ENCODE data around the gene CD58. TPM values are rescaled to one million over a fixed set of nuclear protein-coding genes. Genes with fewer than 3 reads are reported as not detected.

CD58 gene
- total RNA-seq, 1 donor from 2014 or later = 19.6 TPM

GRCh38 chr1:116537040-116537831 is 33.6 kb downstream of the CD58 start:
- Mint-ChIP-seq H3K27me3 (ENCODE audit: low read depth) (no peaks in the 10 kb centered on the region), H3K4me3 (ENCODE audit: unreplicated experiment) (no peak overlapping the region), H3K36me3 (ENCODE audit: low read depth) (peaks cover 22% of the 10 kb centered on the region), H3K27ac (ENCODE audit: unreplicated experiment) (no peak overlapping the region), H3K9me3 (ENCODE audit: low read depth) (no peaks in the 10 kb centered on the region), H3K4me1 (ENCODE audit: low read depth) (peaks cover 2% of the 10 kb centered on the region)
- no peak for DNase-seq (ENCODE audit: low spot score)
- TF ChIP-seq, protein P1, sequence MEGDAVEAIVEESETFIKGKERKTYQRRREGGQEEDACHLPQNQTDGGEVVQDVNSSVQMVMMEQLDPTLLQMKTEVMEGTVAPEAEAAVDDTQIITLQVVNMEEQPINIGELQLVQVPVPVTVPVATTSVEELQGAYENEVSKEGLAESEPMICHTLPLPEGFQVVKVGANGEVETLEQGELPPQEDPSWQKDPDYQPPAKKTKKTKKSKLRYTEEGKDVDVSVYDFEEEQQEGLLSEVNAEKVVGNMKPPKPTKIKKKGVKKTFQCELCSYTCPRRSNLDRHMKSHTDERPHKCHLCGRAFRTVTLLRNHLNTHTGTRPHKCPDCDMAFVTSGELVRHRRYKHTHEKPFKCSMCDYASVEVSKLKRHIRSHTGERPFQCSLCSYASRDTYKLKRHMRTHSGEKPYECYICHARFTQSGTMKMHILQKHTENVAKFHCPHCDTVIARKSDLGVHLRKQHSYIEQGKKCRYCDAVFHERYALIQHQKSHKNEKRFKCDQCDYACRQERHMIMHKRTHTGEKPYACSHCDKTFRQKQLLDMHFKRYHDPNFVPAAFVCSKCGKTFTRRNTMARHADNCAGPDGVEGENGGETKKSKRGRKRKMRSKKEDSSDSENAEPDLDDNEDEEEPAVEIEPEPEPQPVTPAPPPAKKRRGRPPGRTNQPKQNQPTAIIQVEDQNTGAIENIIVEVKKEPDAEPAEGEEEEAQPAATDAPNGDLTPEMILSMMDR (IDR thresholded peaks at IDR 0.05) = no peak

DNA sequence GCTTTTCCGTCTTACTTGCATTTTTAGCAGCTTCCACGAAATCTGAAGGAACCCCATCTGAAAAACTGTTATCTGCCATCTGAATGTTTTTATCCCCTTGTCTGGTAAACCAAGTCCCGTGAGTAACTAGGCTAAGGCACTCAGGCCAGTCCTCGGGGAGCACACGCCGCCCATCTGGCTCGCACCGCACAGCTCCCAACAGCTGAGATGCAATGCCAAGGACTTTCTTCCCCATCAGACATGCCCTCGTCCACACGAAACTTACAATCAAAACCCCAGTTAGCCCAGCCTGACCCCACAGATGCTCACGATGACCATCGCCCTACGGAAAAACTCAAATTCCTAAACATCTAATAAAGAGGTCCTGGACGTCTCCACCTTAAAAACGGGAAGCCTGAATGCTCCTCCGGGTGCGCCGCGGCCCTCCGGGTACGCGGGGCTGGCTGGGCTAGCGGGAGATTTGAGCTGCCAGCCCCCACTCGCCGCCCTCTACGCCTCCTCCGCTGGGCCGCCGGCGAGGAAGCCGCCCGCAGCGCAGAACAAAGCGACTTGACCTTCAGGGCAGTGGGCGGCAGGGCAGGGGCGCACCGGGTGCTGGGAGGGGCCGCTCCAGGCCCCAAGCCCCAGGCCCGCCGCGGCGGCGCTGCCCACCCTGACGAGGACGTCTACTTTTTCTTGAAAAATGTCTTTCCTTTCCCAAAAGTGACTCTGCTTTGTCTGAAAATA is 36.6 kb downstream of the CD58 start:
- DNase-seq (ENCODE audit: low spot score) = no peak
- Mint-ChIP-seq H3K36me3 (ENCODE audit: low read depth) (peaks cover 18% of the 10 kb centered on the region), H3K27me3 (ENCODE audit: low read depth) (no peaks in the 10 kb centered on the region), H3K9me3 (ENCODE audit: low read depth) (no peaks in the 10 kb centered on the region), H3K4me3 (ENCODE audit: unreplicated experiment) (no peak overlapping the region), H3K27ac (ENCODE audit: unreplicated experiment) (no peak overlapping the region), H3K4me1 (ENCODE audit: low read depth) (peaks cover 8% of the 10 kb centered on the region)
- TF ChIP-seq, protein P1 (IDR thresholded peaks at IDR 0.05) = no peak

- Mint-ChIP-seq H3K4me1 (ENCODE audit: low read depth) (peaks cover 7% of the 10 kb centered on the region), H3K4me3 (ENCODE audit: unreplicated experiment) (no peak overlapping the region), H3K27me3 (ENCODE audit: low read depth) (no peaks in the 10 kb centered on the region), H3K9me3 (ENCODE audit: low read depth) (no peaks in the 10 kb centered on the region), H3K36me3 (ENCODE audit: low read depth) (peaks cover 21% of the 10 kb centered on the region), H3K27ac (ENCODE audit: unreplicated experiment) (no peak overlapping the region)
- TF ChIP-seq, protein P1 (IDR thresholded peaks at IDR 0.05) = no peak
- no peak for DNase-seq (ENCODE audit: low spot score)
Observed at GRCh38 chr1:116533429-116533820, 37.4 kb downstream of the CD58 start.

- peaks cover 4% of the 10 kb centered on the region for H3K9me3 Mint-ChIP-seq (ENCODE audit: low read depth)
- H3K4me1 Mint-ChIP-seq (ENCODE audit: low read depth) = peaks cover 7% of the 10 kb centered on the region
- peaks cover 25% of the 10 kb centered on the region for H3K36me3 Mint-ChIP-seq (ENCODE audit: low read depth)
- no peak overlapping the region for H3K4me3 Mint-ChIP-seq (ENCODE audit: unreplicated experiment)
- TF ChIP-seq, protein P1 (IDR thresholded peaks at IDR 0.05) = no peak
- no peak for DNase-seq (ENCODE audit: low spot score)
- no peak overlapping the region for H3K27ac Mint-ChIP-seq (ENCODE audit: unreplicated experiment)
- no peaks in the 10 kb centered on the region for H3K27me3 Mint-ChIP-seq (ENCODE audit: low read depth)
Observed at GRCh38 chr1:116532671-116533428, 38.0 kb downstream of the CD58 start.

DNA sequence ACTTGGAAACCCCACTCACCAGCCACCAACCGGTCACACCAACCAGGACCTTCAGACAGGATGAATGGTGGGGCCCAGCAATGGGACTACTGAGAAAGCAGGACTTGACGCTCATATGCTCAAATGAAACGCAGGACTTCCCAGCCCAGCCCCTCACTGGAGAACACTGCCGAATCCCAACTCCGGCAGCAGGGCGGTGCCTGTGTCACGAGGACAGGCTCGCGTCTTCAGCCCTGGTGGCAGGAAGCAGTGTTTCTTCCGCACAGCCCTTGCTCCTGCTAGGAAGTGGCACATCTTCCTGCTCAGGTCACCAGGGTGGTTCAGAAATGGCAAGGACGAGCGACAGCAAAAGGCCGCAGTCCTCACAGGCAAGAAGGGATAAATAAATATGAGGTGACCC is 38.9 kb downstream of the CD58 start:
- no peak overlapping the region for H3K4me3 Mint-ChIP-seq (ENCODE audit: unreplicated experiment)
- H3K4me1 Mint-ChIP-seq (ENCODE audit: low read depth) = peaks cover 7% of the 10 kb centered on the region
- H3K9me3 Mint-ChIP-seq (ENCODE audit: low read depth) = peaks cover 13% of the 10 kb centered on the region
- H3K27me3 Mint-ChIP-seq (ENCODE audit: low read depth) = no peaks in the 10 kb centered on the region
- peaks cover 29% of the 10 kb centered on the region for H3K36me3 Mint-ChIP-seq (ENCODE audit: low read depth)
- DNase-seq (ENCODE audit: low spot score) = no peak
- H3K27ac Mint-ChIP-seq (ENCODE audit: unreplicated experiment) = no peak overlapping the region
- TF ChIP-seq, protein P1 (IDR thresholded peaks at IDR 0.05) = no peak

All from chondrocyte (in vitro differentiated cells).